Measurements from ENCODE around the gene VSIG10L2. TPM values are rescaled to one million over a fixed set of nuclear protein-coding genes. Genes with fewer than 3 reads are reported as not detected.
A peak's percentile ranks its signal among the peaks of the same experiment; 100 is the strongest.

VSIG10L2 gene
- total and polyA plus RNA-seq, 2 donors from 2014 or later = not detected

- intact Hi-C loops (cut with DNase I) = no loop called here
- no peak overlapping the region for H3K4me3 ChIP-seq (ENCODE audit: low read length in 3 of 3)
- DNase-seq (peak in 2 of 5 donors; percentile 27 to 61), FAIRE-seq (no peak)
- no peaks in the 10 kb centered on the region for H3K36me3 ChIP-seq (ENCODE audit: control insufficient read depth in 2 of 3, insufficient read depth in 3 of 3, low read length in 3 of 3)
- no peak for TF ChIP-seq CTCF (IDR thresholded peaks at IDR 0.05; ENCODE audit: borderline replicate concordance, extremely low read depth, insufficient read depth)
- no peaks in the 10 kb centered on the region for H3K27me3 ChIP-seq (ENCODE audit: control insufficient read depth, insufficient read depth, low read length)
- H3K27ac ChIP-seq (ENCODE audit: low read depth in 2 of 2, low read length in 2 of 2) = no peak overlapping the region
- H3K9ac ChIP-seq (ENCODE audit: low read length in 3 of 3) = no peak overlapping the region
- no peaks in the 10 kb centered on the region for H3K9me3 ChIP-seq (ENCODE audit: control insufficient read depth in 2 of 3, insufficient read depth in 1 of 3, low read length in 3 of 3)
- H3K4me1 ChIP-seq (ENCODE audit: control insufficient read depth in 2 of 3, insufficient read depth in 2 of 3, low read depth in 1 of 3, low read length in 3 of 3) = no peaks in the 10 kb centered on the region
Observed at GRCh38 chr11:125968354-125968753, 22.5 kb downstream of the VSIG10L2 start.

- Histone ChIP-seq H3K4me1 (ENCODE audit: control insufficient read depth in 2 of 3, insufficient read depth in 2 of 3, low read depth in 1 of 3, low read length in 3 of 3) (no peaks in the 10 kb centered on the region), H3K27ac (ENCODE audit: low read depth in 2 of 2, low read length in 2 of 2) (no peak overlapping the region), H3K27me3 (ENCODE audit: control insufficient read depth, insufficient read depth, low read length) (no peaks in the 10 kb centered on the region), H3K9ac (ENCODE audit: low read length in 3 of 3) (no peak overlapping the region), H3K9me3 (ENCODE audit: control insufficient read depth in 2 of 3, insufficient read depth in 1 of 3, low read length in 3 of 3) (no peaks in the 10 kb centered on the region), H3K36me3 (ENCODE audit: control insufficient read depth in 2 of 3, insufficient read depth in 3 of 3, low read length in 3 of 3) (no peaks in the 10 kb centered on the region), H3K4me3 (ENCODE audit: low read length in 3 of 3) (no peak overlapping the region)
- DNase-seq = peak in 1 of 5 donors; percentile 50
- intact Hi-C loops (cut with DNase I) = no loop called here
- FAIRE-seq = no peak
- TF ChIP-seq CTCF (IDR thresholded peaks at IDR 0.05; ENCODE audit: borderline replicate concordance, extremely low read depth, insufficient read depth) = no peak
Observed at GRCh38 chr11:125971618-125972017, 25.8 kb downstream of the VSIG10L2 start.

- H3K27me3 ChIP-seq (ENCODE audit: control insufficient read depth, insufficient read depth, low read length) = no peaks in the 10 kb centered on the region
- intact Hi-C loops (cut with DNase I) = no loop called here
- no peak for TF ChIP-seq CTCF (IDR thresholded peaks at IDR 0.05; ENCODE audit: borderline replicate concordance, extremely low read depth, insufficient read depth)
Observed at GRCh38 chr11:125974284-125974683, 28.4 kb downstream of the VSIG10L2 start.

GRCh38 chr11:125975634-125976033, 29.8 kb downstream of the VSIG10L2 start:
- no peak for TF ChIP-seq CTCF (IDR thresholded peaks at IDR 0.05; ENCODE audit: borderline replicate concordance, extremely low read depth, insufficient read depth)
- H3K4me1 ChIP-seq (ENCODE audit: control insufficient read depth in 2 of 3, insufficient read depth in 2 of 3, low read depth in 1 of 3, low read length in 3 of 3) = no peaks in the 10 kb centered on the region
- DNase-seq (no peak), FAIRE-seq (no peak)
- intact Hi-C loops (cut with DNase I) = no loop called here
- no peak overlapping the region for H3K27ac ChIP-seq (ENCODE audit: low read depth in 2 of 2, low read length in 2 of 2)
- H3K4me3 ChIP-seq (ENCODE audit: low read length in 3 of 3) = no peak overlapping the region
- no peak overlapping the region for H3K9ac ChIP-seq (ENCODE audit: low read length in 3 of 3)
- no peaks in the 10 kb centered on the region for H3K9me3 ChIP-seq (ENCODE audit: control insufficient read depth in 2 of 3, insufficient read depth in 1 of 3, low read length in 3 of 3)
- H3K27me3 ChIP-seq (ENCODE audit: control insufficient read depth, insufficient read depth, low read length) = no peaks in the 10 kb centered on the region
- no peaks in the 10 kb centered on the region for H3K36me3 ChIP-seq (ENCODE audit: control insufficient read depth in 2 of 3, insufficient read depth in 3 of 3, low read length in 3 of 3)

More at GRCh38 chr11:125974284-125974683, 28.4 kb downstream of the VSIG10L2 start:
- Histone ChIP-seq H3K27ac (ENCODE audit: low read depth in 2 of 2, low read length in 2 of 2) (no peak overlapping the region), H3K4me3 (ENCODE audit: low read length in 3 of 3) (no peak overlapping the region), H3K9me3 (ENCODE audit: control insufficient read depth in 2 of 3, insufficient read depth in 1 of 3, low read length in 3 of 3) (no peaks in the 10 kb centered on the region), H3K36me3 (ENCODE audit: control insufficient read depth in 2 of 3, insufficient read depth in 3 of 3, low read length in 3 of 3) (no peaks in the 10 kb centered on the region), H3K4me1 (ENCODE audit: control insufficient read depth in 2 of 3, insufficient read depth in 2 of 3, low read depth in 1 of 3, low read length in 3 of 3) (no peaks in the 10 kb centered on the region), H3K9ac (ENCODE audit: low read length in 3 of 3) (no peak overlapping the region)
- FAIRE-seq (no peak), DNase-seq (no peak)

Data from kidney (tissue), 14 donors.